Measurements from ENCODE around the gene GALNS.

The GALNS gene

DNA sequence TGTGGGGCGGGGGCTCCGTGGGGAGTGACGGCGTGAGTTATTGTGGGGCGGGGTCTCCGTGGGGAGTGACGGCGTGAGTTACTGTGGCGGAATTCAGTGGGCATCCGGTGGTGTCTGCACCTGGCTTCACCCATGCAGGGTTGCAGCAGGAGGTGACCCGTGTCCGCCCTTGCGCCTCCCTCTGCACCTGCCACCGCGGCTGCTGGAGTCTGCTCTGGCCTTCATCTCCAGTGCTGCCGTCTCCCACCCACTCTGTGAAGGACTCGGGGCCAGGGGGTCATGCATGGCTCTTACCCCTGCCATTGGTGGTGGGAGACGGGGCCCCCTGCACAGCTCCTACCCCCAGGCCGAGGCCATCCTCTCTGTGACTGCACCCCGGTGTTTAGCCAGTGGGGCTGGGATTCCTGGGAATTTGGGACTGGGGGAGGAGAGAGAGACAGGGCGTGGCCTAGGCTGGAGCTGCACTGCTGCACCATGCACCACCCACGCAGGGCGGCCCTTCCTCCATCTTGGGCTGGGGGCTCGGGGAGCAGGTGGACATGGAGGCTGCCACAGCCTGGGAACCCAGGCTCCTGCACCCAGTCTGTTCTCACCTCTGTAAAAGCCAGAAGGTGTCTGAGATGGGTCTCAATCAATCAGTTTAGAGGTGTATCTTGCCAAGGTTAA is 11.0 kb upstream of the GALNS start:
- TF ChIP-seq, protein P1, sequence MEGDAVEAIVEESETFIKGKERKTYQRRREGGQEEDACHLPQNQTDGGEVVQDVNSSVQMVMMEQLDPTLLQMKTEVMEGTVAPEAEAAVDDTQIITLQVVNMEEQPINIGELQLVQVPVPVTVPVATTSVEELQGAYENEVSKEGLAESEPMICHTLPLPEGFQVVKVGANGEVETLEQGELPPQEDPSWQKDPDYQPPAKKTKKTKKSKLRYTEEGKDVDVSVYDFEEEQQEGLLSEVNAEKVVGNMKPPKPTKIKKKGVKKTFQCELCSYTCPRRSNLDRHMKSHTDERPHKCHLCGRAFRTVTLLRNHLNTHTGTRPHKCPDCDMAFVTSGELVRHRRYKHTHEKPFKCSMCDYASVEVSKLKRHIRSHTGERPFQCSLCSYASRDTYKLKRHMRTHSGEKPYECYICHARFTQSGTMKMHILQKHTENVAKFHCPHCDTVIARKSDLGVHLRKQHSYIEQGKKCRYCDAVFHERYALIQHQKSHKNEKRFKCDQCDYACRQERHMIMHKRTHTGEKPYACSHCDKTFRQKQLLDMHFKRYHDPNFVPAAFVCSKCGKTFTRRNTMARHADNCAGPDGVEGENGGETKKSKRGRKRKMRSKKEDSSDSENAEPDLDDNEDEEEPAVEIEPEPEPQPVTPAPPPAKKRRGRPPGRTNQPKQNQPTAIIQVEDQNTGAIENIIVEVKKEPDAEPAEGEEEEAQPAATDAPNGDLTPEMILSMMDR (IDR thresholded peaks at IDR 0.05; ENCODE audit: low read depth, low read length), result no peak
- no peak for DNase-seq (ENCODE audit: low read depth, low spot score)
- no peak overlapping the region for H3K4me3 ChIP-seq (ENCODE audit: low read depth, low read length)
- in situ Hi-C loops (cut with HindIII; ENCODE audit: low sequenced_read_pairs), result no loop called here

DNA sequence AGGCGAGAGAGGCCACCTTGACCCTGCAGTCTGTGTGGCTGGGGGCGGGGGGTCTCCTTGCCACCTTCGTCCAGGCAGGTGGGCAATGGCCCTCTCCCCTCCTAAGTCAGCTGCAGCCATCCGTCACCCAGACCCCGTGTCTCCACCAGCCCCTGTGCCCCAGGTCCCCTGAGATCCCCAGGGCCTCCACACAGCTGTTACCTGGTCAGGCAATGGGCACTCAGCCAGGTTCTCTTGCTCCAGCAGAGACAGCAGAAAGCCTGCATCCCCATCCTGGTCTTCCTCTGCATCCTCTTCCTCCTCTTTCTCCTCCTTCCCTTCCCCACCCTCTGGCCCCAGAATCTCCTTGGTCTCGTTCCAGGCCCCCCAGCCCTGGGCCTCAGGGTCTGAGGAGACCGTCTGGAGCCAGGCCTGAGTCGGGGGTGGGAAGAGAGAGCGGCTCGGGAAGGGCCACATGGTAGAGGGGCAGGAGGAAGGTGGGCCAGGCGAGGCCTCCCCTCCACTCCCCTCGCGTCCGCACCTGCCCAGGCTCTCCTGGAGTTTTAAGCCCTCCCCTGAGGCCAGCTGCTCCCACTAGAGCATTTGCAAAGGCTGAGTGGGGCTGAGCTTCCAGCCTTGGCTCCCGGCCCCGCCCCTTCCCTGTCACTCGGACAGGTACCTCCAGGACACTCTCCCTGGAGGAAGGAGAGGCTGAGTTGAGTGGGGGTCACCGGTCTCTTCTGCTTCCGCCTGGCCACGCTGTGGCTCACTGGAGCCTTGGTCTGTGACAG is 9.6 kb upstream of the GALNS start, which contains the start of gene PABPN1L:
Gene PABPN1L (minus strand): TSS at position 510 of the 770 bp plus-strand sequence. CDS start 54 bp downstream, at position 456.
- no peak within 1 kb of the TSS for H3K4me3 ChIP-seq (ENCODE audit: low read depth, low read length)
- DNase-seq (ENCODE audit: low read depth, low spot score), result no peak
- TF ChIP-seq, protein P1 (IDR thresholded peaks at IDR 0.05; ENCODE audit: low read depth, low read length), result no peak
- in situ Hi-C loops (cut with HindIII; ENCODE audit: low sequenced_read_pairs), result no loop called here

DNA sequence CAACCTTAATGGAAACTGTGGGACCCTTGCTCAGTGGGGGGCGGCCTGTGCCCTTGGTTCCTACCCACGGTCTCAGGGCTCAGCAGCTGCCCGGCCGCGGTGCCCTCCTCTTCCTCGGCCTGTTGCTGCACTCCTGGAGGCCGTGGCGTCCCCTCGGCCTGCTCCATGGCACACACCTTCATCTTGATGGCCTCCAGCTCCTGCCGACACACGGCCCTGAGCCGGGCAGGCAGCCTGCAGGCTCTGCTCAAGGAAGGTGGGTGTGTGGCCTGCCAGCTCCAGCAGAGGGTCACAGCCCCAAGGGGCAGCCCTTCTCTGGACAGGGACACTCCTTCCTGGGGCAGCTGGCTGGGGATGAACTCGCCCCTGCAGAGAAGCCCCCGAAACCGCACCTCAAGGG is 9.0 kb upstream of the GALNS start:
- TF ChIP-seq, protein P1 (IDR thresholded peaks at IDR 0.05; ENCODE audit: low read depth, low read length), result no peak
- in situ Hi-C loops (cut with HindIII; ENCODE audit: low sequenced_read_pairs), result no loop called here
- DNase-seq (ENCODE audit: low read depth, low spot score), result no peak
- no peak overlapping the region for H3K4me3 ChIP-seq (ENCODE audit: low read depth, low read length)

DNA sequence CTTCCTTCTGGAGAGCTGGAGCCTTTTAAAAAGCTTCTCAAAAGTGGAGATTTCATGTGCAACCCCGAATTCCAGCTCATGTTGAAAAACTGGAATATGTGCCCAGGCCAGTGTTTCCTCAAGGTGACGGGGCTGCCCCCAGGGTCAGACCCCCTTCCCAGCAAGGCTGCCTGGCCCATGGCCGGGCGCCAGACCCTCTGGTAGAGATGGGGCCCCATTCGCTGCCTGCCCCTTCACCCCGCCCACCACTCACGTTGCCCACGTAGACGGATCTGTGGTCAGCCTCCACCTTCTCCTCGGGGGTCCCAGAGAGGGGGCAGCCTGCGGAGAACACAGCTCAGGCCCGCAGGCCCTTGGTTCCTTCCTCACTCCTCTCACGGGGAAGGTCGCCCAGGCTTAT is 8.6 kb upstream of the GALNS start:
- no peak overlapping the region for H3K4me3 ChIP-seq (ENCODE audit: low read depth, low read length)
- TF ChIP-seq, protein P1 (IDR thresholded peaks at IDR 0.05; ENCODE audit: low read depth, low read length), result no peak
- no peak for DNase-seq (ENCODE audit: low read depth, low spot score)
- in situ Hi-C loops (cut with HindIII; ENCODE audit: low sequenced_read_pairs), result no loop called here

DNA sequence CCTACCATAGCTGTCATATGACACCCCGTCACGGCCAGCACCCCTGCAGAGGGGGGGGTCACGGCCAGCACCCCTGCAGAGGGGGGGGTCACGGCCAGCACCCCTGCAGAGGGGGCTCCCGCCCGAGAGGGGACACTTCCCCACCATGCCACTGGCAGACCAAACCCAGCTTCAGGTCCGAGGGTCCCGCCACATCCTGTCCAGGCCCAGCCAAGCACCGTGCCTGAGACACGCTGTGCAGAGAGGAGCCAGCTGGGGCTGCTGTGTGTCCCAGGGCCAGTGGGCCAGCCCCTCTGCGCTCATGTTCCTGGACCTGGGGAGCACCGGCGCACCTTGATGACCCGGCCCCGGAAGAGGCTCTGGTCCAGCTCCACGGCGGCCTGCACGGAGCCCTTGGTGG is 7.8 kb upstream of the GALNS start:
- DNase-seq (ENCODE audit: low read depth, low spot score), result no peak
- H3K4me3 ChIP-seq (ENCODE audit: low read depth, low read length), result no peak overlapping the region
- TF ChIP-seq, protein P1 (IDR thresholded peaks at IDR 0.05; ENCODE audit: low read depth, low read length), result no peak
- in situ Hi-C loops (cut with HindIII; ENCODE audit: low sequenced_read_pairs), result no loop called here

DNA sequence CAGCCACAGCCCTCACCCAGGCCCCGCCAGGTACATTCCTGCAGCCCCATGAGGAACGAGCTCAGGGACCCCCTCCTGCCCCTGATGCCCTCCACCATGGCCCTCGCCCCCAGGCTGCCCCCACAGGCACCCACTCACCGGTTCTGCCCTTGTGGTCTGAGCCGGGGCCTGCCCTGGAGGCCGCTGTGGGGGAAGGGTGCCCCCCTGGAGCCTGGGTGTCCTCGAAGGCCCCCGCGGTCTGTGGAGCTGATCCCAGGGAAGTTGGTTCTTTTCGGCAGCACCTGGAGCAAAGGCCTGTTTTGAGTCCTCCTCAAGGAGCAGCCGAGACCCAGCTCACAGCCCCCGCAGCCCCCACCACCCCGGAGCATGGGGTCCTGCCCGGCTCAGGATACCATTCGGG is 7.4 kb upstream of the GALNS start:
- DNase-seq (ENCODE audit: low read depth, low spot score), result no peak
- in situ Hi-C loops (cut with HindIII; ENCODE audit: low sequenced_read_pairs), result no loop called here
- H3K4me3 ChIP-seq (ENCODE audit: low read depth, low read length), result no peak overlapping the region
- TF ChIP-seq, protein P1 (IDR thresholded peaks at IDR 0.05; ENCODE audit: low read depth, low read length), result no peak

Data from astrocyte of the spinal cord (primary cell).